GM19238 (cell line): ENCODE data around the gene RHBDL1.
"Not testable (repeated sequence)": the region's sequence is repeated elsewhere in the genome, so short reads cannot be mapped to it uniquely, and the experiment has no call there.

Experiments used
- DNase-seq: peaks from one replicate; pipeline ENCODE4 v3.0.0; 2011; ENCODE audit warnings: low spot score; ENCODE audit not compliant: insufficient read length

The RHBDL1 gene

DNA sequence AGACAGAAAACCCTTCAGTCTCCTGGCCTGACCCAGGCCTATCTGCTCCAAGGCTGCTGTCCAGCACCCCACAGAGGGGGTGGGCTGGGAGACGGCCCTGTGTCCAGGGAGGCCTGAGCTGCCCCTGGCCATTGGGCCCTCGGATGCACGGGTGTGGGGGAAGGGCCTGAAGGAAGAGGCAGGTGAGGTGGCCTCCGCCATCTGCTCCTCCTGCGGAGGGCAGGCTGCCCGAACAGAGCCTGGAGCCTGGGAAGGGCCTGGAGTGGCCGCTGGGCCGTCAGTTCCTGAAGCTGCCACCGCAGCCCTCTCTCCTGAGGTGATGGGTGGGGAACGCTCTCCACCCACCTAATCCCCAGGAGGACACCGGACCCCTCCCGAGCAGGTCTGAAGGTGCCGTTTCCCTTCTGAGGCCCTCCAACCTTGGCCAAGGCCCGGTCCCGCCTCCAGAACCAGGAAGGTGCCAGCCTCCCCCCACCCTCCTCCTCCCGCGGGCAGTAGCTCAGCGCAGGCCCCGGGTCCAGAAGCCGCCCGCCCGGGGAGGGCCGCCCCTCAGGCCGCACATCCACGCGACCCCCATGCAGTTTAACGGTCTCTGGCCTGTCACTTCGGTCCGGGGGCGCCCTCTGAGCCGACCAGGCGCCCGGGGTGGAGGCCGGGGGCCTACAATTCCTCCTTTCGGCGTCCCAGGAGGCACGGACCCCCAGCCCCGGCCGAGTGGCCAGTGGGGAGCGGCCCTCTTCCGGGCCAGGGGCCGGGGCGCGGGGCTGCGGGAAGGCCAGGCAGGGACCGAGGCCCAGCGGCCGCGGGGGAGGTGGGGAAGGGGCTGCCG lies 29.3 kb downstream of the RHBDL1 start:
- no peak for DNase-seq

DNA sequence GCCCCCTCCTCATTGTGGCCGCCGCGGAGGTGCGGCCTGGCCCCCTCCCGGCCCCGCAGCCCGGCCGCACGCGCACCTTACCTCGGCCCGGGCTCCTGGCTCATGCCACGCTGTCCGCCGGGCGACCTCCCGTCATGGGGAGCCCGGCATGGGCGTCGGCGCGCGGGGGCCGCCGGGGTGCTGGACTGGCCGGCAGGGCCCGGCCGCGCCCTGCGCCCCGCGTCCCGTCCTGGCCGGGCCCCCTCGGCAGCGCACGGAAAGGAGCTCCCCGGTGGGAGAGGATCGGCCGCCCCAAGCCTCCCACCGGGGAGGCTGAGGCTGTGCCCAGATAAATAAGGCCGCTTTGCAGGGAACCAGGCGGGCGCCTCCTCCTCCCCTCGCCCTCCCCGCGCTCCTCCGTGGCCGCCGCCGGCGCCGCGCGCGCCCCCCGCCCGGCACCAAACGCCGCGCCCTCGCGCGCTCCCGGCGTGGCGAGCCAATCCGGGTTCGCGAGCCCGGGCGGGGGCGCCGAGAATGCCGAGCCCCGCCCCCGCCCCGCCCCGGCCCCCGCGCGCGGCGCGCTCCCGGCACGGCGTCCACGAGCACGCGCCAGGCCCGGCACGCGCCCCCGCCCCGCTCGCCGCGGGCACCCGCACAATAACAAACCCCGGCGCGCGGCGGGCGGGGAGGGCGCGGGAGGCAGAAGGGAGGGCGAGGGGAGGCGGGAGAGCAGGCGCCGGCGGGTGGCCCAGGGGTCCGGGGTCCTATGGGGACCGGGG lies 30.1 kb downstream of the RHBDL1 start, which contains the start of gene FBXL16:
Gene FBXL16, minus strand, starts transcription at position 371 of the 758 bp plus-strand sequence. CDS start 8,396 bp downstream, outside the sequence.
- no peak for DNase-seq

DNA sequence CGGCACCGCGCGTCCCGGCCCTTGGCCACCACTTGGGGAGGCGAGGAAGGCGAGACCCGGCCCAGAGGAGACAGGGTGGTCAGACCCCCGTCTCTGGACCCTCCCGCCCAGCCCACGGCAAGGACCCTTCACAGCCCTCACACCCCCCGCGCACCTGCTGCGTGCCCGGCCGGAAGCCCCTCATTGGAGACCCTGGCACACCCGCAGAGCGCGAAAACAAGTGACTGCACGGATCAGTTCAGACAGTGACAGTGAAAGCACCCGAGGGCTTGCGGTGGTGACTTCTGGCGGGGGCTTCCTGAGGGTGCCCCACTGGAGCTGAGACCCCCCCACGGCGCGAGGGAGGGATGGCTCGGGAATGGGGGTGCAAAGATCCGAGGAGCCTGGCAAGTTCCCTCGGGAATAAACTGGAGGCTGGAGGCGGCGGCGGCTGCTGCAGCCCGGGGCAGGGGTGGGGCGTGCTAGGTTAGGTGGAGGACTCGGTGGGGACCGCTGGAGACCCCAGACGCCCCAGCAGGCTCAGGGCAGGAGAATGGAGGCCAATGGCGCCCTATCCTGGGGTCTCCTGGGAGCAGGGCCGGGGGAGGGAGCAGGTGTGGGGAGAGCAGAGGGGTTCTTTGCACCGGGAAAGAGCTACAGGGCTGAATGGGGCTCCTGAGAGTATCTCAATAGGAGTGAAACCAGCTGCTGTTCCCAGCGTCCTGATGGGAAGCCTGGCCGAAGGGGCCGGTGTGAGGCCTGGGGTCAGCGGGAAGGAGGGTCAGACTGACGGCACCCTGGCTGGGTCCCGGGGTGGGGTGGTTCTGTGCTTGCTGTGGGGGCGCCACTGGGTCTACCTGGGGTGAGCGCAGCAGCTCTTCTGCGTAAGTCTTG lies 31.0 kb downstream of the RHBDL1 start:
- no peak for DNase-seq

DNA sequence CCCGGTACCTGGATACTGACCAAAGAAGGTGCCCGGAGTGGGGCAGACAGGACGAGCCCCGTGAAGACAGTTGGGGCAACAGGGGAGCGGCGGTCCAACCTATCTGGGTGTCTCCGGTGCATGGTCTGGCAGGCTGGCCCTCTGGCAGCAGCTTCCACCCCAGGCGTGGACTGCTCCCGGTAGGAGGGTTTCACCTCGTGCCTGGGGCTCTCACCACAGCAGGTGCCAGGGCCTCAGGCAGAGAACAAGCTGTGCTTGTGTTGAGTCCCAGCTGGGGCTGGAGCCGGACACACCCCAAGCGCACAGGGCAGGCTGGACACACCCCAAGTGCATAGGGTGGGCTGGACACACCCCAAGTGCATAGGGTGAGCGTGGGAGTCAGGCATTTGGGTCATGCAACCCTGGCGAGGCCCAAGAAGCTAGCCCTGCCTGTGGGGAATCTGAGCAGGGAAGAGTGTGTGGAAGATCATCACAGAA lies 31.6 kb downstream of the RHBDL1 start:
- DNase-seq: no peak

DNA sequence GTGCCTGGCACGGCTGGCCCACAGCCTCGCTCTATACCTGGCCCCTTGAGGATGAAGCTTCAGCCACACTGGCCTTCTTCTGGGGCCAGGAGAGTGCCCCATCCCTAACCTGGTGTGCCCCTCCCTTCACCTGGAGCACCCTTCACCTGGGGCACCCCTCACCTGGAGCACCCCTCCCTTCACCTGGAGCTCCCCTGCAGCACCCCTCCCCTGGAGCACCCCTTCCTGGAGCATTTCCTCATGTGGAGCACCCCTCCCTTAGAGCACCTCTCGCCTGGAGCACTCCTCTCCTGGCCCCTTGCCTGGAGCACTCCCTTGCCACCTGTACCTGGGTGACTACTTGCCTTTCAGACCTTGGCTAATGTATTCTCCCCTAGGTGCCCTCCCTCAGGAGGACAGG lies 32.5 kb downstream of the RHBDL1 start:
- no peak for DNase-seq

DNA sequence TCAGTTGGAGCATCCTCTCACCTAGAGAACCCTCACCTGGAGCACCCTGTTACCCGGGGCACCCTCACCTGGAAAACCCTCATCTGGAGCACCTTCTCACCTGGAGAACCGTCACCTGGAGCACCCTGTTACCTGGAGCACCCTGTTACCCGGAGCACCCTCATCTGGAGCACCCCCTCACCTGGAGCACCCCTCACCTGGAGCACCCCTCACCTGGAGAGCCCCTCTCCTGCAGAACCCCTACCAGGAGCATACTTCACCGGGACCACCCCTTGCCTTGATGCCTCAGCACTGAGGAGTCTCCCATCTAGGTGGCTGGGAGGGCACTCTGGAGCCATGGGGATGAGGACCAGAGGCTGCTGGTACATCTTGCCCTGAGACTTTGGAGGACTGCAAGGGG lies 33.5 kb downstream of the RHBDL1 start:
- DNase-seq: no peak

DNA sequence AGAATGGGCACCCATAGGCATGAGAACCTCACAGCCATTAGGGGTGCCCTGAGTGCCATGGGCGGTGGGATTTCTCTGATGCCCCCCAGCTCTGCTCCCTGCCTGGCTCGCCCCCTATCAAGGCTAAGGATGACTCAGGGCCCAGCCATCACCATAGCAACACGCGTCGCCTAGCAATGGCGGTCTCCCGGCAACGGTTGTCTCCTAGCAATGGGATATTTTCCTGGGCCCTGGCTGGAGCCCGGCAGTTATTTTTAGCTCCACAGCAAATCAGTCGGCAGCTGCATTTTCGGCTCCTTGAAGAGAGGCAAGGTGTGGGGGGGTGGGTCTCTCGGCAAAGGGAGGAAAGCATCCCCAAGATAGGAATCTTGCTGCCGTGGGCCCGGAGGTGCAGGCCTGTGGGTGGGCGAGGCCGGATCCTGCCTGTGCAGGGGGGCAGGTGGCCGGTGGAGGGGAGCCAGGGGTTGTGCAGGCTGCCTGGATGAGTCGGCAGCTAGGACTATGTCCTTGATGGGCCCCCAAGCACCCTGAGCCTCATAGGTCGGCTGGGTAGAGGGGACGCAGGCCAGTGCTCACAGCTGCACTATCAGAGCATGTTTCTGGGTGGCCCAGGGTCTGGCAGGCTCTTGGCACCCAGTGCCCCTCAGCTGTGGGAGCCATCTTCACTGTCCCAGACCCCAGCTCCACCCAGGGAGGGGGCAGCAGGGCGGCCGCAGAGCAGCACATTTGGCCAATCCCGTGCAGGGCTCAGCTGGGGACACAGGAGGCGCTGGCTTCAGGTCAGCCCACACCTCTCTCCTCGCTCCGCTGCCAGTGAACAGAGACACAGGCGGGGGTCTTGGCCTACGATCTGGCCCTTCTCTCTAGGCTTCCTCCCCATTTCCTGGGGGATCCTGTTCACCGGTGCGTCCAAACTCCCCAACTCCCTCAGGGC lies 34.4 kb downstream of the RHBDL1 start:
- no peak for DNase-seq

DNA sequence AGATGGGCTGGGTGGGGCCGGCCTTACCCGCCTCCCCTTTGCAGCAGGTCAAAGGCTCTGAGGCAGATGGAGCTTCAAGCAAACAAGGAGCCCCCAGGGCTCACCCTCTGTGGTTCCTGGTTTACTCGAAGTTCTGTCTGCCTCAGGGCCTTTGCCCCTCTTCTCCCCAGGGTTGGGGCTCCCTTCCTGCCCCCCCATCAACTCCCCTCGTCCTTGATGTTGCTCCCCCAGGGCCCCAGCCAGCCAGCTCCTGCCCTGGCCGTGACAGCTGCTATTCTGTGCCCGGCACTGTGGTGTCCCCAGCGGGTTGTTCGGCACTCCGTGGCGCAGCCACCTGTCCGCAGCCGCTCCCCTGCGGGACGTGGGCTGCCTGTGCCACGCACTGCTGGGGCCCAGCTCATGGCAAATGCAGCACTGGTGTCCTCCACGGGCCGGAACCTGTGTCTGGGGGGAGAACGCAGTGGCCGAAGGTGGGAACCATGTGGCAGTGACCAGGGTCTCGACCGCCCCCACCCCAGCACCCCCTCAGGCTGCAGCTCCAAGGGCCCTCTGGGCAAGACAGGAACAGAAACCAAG lies 35.1 kb downstream of the RHBDL1 start:
- DNase-seq: no peak

DNA sequence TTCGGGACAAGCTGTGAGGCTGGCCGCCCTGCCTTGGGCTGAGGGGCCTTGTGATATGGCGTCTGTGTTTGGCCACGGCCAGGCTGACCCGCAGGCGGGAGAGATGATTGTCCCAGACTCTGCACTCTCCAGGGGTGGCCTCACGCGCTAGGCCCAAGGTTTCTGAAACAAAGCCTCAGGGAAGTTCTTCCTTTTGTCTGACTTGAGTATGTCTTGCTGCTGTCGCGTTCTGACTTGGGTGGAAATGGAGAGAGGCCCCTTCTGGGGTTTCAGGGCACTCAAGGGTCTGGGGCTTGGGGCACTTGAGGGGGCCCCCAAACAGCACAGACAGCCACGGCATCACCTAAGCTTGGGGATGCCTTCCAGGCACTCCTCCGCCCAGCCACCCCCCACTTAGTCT lies 35.6 kb downstream of the RHBDL1 start:
- DNase-seq: no peak

DNA sequence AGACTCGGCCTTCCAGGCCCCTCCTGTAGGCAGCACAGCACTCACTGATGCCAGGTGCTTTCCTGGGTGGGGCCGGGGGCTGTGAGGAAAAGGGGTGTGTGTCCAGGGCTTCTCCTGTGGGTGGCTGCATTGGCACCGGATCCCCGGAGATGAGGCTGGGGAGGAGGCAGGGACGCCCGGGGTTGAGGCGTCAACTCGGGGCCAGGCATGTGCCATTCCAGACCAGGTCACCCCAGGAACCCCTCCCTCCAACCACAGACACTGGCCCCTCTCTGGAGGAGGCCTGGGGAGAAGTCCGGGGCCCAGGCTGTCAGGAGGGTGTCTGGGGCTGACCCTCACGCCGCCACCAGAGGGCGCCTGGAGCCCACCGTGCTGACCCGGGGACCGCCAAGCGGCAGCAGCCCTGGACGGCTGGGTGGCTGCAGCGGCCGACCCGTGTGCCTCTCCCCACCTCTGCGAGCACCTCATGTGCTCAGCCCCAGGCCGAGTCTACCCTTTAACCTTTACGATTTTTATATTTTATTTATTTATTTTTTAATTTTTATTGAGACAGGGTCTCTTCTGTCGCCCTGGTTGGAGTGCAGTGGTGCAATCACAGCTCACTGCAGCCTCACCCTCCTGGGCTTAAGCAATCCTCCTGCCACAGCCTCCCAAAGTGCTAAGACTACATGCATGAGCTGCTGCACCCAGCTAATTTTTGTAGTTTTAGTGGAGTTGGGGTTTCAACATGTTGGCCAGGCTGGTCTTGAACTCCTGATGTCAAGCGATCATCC lies 36.3 kb downstream of the RHBDL1 start:
- peak; percentile 97 for DNase-seq

DNA sequence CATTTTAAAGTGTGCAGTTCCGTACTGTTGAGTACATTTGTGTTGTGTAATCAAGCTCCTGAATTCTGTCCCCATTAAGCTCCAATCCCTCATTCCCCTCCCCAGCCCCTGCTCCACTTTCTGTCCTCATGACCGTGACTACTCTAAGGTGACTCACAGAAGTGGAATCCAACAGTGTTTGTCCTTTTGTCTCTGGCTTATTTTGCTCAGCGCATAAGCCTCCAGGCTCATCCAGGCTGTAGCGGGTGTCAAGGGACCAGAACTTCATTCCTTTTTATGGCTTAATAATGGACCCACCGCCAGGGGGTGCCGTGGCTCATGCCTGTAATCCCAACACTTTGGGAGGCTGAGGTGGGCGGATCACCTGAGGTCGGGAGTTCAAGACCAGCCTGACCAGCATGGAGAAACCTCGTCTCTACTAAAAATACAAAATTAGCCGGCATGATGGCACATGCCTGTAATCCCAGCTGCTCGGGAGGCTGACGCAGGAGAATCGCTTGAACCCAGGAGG lies 37.3 kb downstream of the RHBDL1 start:
- DNase-seq: not testable (repeated sequence)

DNA sequence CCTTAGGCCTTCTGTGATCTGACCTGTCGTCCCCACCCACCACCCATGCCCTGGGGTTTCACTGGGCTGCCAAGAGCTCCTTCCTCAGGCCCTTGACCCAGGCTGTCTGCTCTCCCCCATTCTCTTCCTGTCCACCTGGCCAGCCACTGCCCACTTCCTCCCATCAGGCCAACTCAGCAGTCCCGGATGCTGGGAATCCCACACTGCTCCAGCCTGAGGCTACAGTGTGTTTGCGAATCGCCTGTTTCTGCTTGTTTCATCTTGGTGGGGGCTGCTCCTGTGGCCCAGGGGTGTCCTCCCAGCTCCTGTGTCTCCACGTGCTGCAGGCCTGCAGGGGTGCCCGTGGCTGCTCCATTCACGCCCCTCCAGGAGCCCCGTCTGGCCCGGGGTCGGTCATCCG lies 38.6 kb downstream of the RHBDL1 start:
- no peak for DNase-seq

DNA sequence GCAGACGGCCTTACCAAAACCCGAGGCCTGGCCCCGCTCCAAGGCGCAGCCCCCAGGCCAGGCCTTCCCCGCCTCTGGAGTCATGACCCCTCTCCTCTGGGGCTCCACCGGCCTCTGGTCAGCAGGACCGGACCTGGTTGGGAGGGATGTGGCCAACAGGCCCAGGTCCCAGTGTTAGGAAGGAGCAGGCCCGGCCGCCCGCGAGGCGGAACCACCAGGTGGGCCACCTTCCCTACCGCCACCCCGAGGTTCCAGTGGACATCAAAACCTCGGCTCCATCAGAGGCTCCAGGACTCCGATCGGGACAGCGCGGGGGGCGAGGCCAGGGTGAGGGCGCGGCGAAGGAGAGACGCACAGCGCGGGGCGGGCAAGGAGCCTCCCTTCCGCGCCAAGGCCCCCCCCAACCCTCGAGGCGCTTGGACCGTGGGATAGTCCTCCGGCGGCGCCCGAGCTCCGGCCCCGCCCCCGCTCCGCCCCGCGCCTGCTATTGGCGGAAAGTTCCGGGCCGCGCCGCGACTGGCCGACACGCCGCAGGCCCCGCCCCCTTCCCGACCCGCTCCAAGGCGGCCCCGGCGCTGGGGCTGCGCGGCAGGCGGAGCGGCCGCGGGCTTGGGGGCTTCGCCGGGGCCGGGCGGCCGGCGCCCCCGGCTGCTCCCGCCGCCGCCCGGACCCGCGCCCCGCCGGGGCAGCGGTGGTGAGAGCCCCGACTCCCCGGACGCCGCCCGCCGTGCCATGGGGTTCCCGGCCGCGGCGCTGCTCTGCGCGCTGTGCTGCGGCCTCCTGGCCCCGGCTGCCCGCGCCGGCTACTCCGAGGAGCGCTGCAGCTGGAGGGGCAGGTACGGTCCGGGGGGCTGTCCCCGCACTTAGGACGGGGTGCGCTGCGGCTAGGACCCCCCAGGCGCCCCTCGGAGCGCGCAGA lies 39.3 kb downstream of the RHBDL1 start, which contains the start of gene METRN:
Gene METRN, plus strand, starts transcription at position 561 of the 919 bp plus-strand sequence. Its CDS starts 172 bp downstream, at position 733.
- DNase-seq: peak; percentile 98

DNA sequence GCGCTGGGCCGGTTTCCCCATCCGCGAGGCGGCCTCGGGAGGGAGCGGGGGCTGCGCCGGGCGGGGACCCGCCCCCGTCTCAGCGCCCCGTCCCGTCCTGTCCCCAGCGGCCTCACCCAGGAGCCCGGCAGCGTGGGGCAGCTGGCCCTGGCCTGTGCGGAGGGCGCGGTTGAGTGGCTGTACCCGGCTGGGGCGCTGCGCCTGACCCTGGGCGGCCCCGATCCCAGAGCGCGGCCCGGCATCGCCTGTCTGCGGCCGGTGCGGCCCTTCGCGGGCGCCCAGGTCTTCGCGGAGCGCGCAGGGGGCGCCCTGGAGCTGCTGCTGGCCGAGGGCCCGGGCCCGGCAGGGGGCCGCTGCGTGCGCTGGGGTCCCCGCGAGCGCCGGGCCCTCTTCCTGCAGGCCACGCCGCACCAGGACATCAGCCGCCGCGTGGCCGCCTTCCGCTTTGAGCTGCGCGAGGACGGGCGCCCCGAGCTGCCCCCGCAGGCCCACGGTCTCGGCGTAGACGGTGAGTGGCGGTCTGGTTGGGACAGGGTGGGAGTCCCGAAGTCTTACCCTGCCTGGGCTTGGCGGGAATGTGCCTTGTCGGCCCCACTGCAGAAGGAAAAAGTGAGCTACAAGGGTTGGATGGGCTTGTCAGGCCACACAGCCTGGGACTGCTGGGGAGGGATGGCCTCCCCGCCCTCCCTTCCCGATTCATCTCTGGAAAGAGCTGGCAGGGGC lies 40.2 kb downstream of the RHBDL1 start:
- DNase-seq: no peak

DNA sequence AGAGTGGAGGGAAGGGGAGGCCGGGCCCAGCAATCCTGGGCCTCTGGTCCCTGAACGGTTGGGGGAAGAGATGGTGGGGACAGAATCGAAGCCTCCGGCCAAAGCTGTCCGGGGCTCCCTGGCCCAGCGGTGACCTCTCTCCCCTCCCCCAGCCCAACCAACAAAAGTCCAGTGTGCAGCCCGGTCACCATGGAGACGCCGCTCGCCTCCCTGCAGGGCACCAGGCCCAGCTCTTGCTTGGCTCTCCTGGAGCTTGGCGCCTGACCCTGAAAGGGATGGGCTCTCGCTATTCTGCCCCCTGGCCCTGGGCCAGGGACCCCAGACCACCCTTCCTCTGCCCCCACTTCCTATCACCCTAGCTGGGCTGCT lies 40.7 kb downstream of the RHBDL1 start:
- DNase-seq: no peak

DNA sequence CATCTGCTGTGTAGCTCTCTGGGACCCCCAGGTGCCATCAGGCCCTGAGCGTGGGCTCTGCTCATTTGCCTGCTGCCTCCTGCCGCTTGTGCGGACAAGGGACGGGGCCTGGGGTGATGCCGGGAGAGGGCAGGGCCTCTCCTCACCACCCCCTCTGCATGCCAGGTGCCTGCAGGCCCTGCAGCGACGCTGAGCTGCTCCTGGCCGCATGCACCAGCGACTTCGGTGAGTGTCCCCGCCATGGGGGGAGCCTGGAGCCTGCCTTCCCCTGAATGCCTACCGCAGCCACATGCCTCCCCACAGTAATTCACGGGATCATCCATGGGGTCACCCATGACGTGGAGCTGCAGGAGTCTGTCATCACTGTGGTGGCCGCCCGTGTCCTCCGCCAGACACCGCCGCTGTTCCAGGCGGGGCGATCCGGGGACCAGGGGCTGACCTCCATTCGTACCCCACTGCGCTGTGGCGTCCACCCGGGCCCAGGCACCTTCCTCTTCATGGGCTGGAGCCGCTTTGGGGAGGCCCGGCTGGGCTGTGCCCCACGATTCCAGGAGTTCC lies 41.4 kb downstream of the RHBDL1 start:
- no peak for DNase-seq
